HepG2 (cell line): ENCODE data around the gene GGT1. TPM values are rescaled to one million over a fixed set of nuclear protein-coding genes. Genes with fewer than 3 reads are reported as not detected.

Source experiments
- DNMT3B ChIP-seq: conservative IDR thresholded peaks from 2 replicates; pipeline ENCODE4 v1.6.1; 2016; ENCODE audit warnings: missing biosample characterization, control low read depth
- ETV5 ChIP-seq: IDR thresholded peaks from 2 replicates; pipeline ENCODE4 v1.6.1; 2018; ENCODE audit warnings: missing biosample characterization, missing genetic modification reagents, inconsistent platforms, borderline replicate concordance
- GZF1 ChIP-seq: sonication (generic); formaldehyde crosslinking; IDR thresholded peaks from 2 replicates; pipeline ENCODE4 v1.5.1; 2020; ENCODE audit warnings: mild to moderate bottlenecking, missing genetic modification reagents
- MAZ ChIP-seq, 2 experiments: sonication (generic) in 1 of 2; formaldehyde crosslinking in 1 of 2; IDR thresholded peaks; 2 replicates each; pipeline versions ENCODE4 v1.5.0 to v1.6.1; 2012 to 2020; ENCODE audit warnings: low read depth in 2 of 2, mild to moderate bottlenecking in 2 of 2, borderline replicate concordance in 1 of 2, improper control_type of control experiment in 1 of 2, low read length in 1 of 2, missing genetic modification reagents in 1 of 2, moderate library complexity in 1 of 2
- REST ChIP-seq, 2 experiments: IDR thresholded peaks; 2 replicates each; pipeline ENCODE4 v1.6.1; 2011 to 2012; ENCODE audit warnings: low read length in 2 of 2, borderline replicate concordance in 1 of 2, low read depth in 1 of 2, mild to moderate bottlenecking in 1 of 2, moderate library complexity in 1 of 2
- SMAD3 ChIP-seq: sonication (generic); formaldehyde crosslinking; IDR thresholded peaks from 2 replicates; pipeline ENCODE4 v1.4.0; 2020; ENCODE audit warnings: missing genetic modification reagents
- SOX5 ChIP-seq: IDR thresholded peaks from 2 replicates; pipeline ENCODE4 v1.6.1; 2016; ENCODE audit warnings: borderline replicate concordance
- SRSF4 ChIP-seq: fragments of 200-400 bp; formaldehyde crosslinking; IDR thresholded peaks from one replicate; pipeline ENCODE4 v1.6.1; 2018; ENCODE audit warnings: mild to moderate bottlenecking, low read depth, low read length, moderate library complexity; ENCODE audit not compliant: poor library complexity, severe bottlenecking
- TOPORS ChIP-seq: sonication (generic); formaldehyde crosslinking; IDR thresholded peaks from 2 replicates; pipeline ENCODE4 v1.8.0; 2023; ENCODE audit warnings: mild to moderate bottlenecking, missing genetic modification reagents
- ZBTB8A ChIP-seq: sonication (generic); formaldehyde crosslinking; IDR thresholded peaks from 2 replicates; pipeline ENCODE4 v1.4.0; 2020; ENCODE audit warnings: mild to moderate bottlenecking, low read depth, missing genetic modification reagents, borderline replicate concordance
- ZFP36 ChIP-seq: fragments of 150-350 bp; IDR thresholded peaks from 2 replicates; pipeline ENCODE4 v1.6.1; 2018; ENCODE audit warnings: borderline replicate concordance, low read length, low read depth; ENCODE audit not compliant: partially characterized antibody
- ZNF101 ChIP-seq: sonication (generic); formaldehyde crosslinking; IDR thresholded peaks from 2 replicates; pipeline ENCODE4 v1.4.0; 2020; ENCODE audit warnings: mild to moderate bottlenecking, low read depth, missing genetic modification reagents, borderline replicate concordance
- ZNF296 ChIP-seq: sonication (generic); formaldehyde crosslinking; conservative IDR thresholded peaks from 2 replicates; pipeline ENCODE4 v1.5.0; 2020; ENCODE audit warnings: mild to moderate bottlenecking, missing genetic modification reagents
- ZNF558 ChIP-seq: sonication (generic); formaldehyde crosslinking; IDR thresholded peaks from 2 replicates; pipeline ENCODE4 v1.9.0; 2022; ENCODE audit warnings: mild to moderate bottlenecking, missing genetic modification reagents, borderline replicate concordance
- ZNF607 ChIP-seq: sonication (generic); formaldehyde crosslinking; IDR thresholded peaks from 2 replicates; pipeline ENCODE4 v1.5.1; 2020; ENCODE audit warnings: missing genetic modification reagents, mild to moderate bottlenecking, borderline replicate concordance
- ZNF841 ChIP-seq: sonication (generic); formaldehyde crosslinking; IDR thresholded peaks from 2 replicates; pipeline ENCODE4 v1.8.1; 2023; ENCODE audit warnings: missing genetic modification reagents, borderline replicate concordance
- polyA plus RNA-seq, 8 experiments: library from polyadenylated mRNA; depleted of rRNA in 3 of 8; stranded (reverse) in 7 of 8; unstranded in 1 of 8; fragments of >200 nt; fragmentation: Illumina TruSeq in 4 of 8; extraction: Trizol in 4 of 8; gene quantifications; 2 replicates each; pipeline versions ENCODE4 v1.2.1 to v1.2.3, GENCODE V29; 2011 to 2016; ENCODE audit warnings: low read depth in 4 of 8, missing spikeins in 1 of 8, mixed read lengths in 1 of 8; ENCODE audit not compliant: insufficient read depth in 1 of 8
- total RNA-seq, 5 experiments: library from RNA; depleted of rRNA; stranded (reverse); fragments of >200 nt; fragmentation: Illumina TruSeq; extraction: Trizol; gene quantifications; 2 replicates each; pipeline ENCODE4 v1.2.3, GENCODE V29; 2016; ENCODE audit warnings: low read depth in 1 of 5
- TF ChIP-seq, protein P1 (sequence below): sonication (generic); formaldehyde crosslinking; IDR thresholded peaks from 2 replicates; pipeline ENCODE4 v1.5.0; 2020; ENCODE audit warnings: missing genetic modification reagents
- TF ChIP-seq, protein P2 (sequence below): sonication (generic); formaldehyde crosslinking; IDR thresholded peaks from 2 replicates; pipeline ENCODE4 v1.4.0; 2020; ENCODE audit warnings: missing genetic modification reagents, borderline replicate concordance
- TF ChIP-seq, protein P3 (sequence below): sonication (generic); formaldehyde crosslinking; IDR thresholded peaks from 2 replicates; pipeline ENCODE4 v1.8.0; 2022; ENCODE audit warnings: mild to moderate bottlenecking, missing genetic modification reagents

The GGT1 gene
- total and polyA plus RNA-seq, 2 of the 13 experiments (the other 11 are each of a cell fraction or from before 2014, with no cell fraction given) = 29.9 to 103 TPM

DNA sequence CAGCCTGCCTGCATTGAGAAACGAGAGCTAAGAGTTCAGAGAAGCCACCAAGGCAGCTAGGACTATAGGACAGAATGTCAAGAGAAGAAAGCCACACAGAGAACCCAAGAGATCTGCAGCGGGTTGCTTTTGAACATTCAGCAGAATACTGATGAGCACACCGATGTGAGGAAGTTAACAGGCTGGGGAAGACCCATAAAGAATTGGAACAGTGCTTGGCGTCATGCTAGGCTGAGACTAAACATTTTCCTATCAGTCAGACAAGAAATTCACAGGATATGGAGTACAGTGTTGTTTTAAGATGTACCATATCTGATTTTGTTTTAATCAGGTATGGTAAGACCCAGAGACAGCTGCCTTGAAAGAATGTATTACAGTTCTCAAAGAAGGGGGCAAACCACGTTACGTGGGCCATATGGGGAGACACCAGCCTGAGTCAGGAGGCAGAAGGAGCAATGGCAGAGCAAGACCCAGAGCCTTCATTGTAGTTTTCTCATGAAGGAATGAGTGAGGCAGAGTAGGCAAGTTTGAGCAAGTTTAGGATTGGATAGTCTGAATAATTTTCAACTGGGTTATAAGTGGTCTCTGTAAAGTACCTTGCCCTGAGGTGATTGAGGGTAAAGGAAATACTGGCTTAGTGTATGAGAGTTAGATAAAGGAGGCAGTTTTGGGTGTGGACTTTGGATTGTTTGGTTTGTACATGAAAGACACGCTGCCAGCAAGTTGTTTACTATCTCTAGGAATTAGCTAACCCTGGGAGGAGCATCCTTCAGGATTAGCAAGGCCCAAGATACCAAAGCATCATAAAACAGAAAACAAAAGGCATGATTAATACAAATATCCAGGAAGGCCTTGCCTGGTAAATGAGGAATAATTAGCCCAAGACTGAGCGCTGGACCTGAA lies 24.4 kb upstream of the GGT1 start (continued):
- TF ChIP-seq, protein P1, sequence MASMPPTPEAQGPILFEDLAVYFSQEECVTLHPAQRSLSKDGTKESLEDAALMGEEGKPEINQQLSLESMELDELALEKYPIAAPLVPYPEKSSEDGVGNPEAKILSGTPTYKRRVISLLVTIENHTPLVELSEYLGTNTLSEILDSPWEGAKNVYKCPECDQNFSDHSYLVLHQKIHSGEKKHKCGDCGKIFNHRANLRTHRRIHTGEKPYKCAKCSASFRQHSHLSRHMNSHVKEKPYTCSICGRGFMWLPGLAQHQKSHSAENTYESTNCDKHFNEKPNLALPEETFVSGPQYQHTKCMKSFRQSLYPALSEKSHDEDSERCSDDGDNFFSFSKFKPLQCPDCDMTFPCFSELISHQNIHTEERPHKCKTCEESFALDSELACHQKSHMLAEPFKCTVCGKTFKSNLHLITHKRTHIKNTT = no peak
- TF ChIP-seq, protein P2, sequence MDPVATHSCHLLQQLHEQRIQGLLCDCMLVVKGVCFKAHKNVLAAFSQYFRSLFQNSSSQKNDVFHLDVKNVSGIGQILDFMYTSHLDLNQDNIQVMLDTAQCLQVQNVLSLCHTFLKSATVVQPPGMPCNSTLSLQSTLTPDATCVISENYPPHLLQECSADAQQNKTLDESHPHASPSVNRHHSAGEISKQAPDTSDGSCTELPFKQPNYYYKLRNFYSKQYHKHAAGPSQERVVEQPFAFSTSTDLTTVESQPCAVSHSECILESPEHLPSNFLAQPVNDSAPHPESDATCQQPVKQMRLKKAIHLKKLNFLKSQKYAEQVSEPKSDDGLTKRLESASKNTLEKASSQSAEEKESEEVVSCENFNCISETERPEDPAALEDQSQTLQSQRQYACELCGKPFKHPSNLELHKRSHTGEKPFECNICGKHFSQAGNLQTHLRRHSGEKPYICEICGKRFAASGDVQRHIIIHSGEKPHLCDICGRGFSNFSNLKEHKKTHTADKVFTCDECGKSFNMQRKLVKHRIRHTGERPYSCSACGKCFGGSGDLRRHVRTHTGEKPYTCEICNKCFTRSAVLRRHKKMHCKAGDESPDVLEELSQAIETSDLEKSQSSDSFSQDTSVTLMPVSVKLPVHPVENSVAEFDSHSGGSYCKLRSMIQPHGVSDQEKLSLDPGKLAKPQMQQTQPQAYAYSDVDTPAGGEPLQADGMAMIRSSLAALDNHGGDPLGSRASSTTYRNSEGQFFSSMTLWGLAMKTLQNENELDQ (CRISPR knock-in tag) = no peak
- TF ChIP-seq, protein P3, sequence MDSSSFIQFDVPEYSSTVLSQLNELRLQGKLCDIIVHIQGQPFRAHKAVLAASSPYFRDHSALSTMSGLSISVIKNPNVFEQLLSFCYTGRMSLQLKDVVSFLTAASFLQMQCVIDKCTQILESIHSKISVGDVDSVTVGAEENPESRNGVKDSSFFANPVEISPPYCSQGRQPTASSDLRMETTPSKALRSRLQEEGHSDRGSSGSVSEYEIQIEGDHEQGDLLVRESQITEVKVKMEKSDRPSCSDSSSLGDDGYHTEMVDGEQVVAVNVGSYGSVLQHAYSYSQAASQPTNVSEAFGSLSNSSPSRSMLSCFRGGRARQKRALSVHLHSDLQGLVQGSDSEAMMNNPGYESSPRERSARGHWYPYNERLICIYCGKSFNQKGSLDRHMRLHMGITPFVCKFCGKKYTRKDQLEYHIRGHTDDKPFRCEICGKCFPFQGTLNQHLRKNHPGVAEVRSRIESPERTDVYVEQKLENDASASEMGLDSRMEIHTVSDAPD = peak; percentile 41; the same call in 1 of the 2 replicates
- TF ChIP-seq ETV5 (CRISPR knock-in tag) (peak; percentile 81; the same call in 1 of the 2 replicates), SMAD3 (peak; percentile 92), ZNF101 (CRISPR knock-in tag) (no peak), ZNF607 (CRISPR knock-in tag) (no peak), REST (IDR thresholded peaks at IDR 0.05; ENCODE audit: borderline replicate concordance in 1 of 2, low read depth in 1 of 2, low read length in 2 of 2) (peak in 1 of 2 experiments; percentile 73; a peak in 2 of 4 replicates), SOX5 (CRISPR knock-in tag) (peak; percentile 96), ZNF841 (CRISPR knock-in tag) (no peak), MAZ (IDR thresholded peaks at IDR 0.05; ENCODE audit: borderline replicate concordance, low read depth, low read length) (no peak), MAZ (CRISPR knock-in tag; IDR thresholded peaks at IDR 0.05; ENCODE audit: low read depth) (no peak), ZBTB8A (CRISPR knock-in tag) (no peak), ZNF558 (peak; percentile 41; the same call in 1 of the 2 replicates), SRSF4 (no peak), ZFP36 (no peak), GZF1 (no peak), ZNF296 (CRISPR knock-in tag) (no peak), TOPORS (CRISPR knock-in tag) (no peak), DNMT3B (no peak)
